ENCODE data around the gene MTOR. TPM values are rescaled to one million over a fixed set of nuclear protein-coding genes. Genes with fewer than 3 reads are reported as not detected.

The MTOR gene
- total RNA-seq, 4 donors from 2014 or later = 22.9 to 51.5 (median 40.3) TPM

- Histone ChIP-seq H3K9me3 (no peaks in the 10 kb centered on the region), H3K4me1 (no peaks in the 10 kb centered on the region), H3K36me3 (no peaks in the 10 kb centered on the region), H3K27me3 (no peaks in the 10 kb centered on the region), H3K27ac (no peak overlapping the region), H3K4me3 (no peak overlapping the region)
- no peak for DNase-seq
- no peak for TF ChIP-seq POLR2A (IDR thresholded peaks at IDR 0.05)
- TF ChIP-seq, protein P1, sequence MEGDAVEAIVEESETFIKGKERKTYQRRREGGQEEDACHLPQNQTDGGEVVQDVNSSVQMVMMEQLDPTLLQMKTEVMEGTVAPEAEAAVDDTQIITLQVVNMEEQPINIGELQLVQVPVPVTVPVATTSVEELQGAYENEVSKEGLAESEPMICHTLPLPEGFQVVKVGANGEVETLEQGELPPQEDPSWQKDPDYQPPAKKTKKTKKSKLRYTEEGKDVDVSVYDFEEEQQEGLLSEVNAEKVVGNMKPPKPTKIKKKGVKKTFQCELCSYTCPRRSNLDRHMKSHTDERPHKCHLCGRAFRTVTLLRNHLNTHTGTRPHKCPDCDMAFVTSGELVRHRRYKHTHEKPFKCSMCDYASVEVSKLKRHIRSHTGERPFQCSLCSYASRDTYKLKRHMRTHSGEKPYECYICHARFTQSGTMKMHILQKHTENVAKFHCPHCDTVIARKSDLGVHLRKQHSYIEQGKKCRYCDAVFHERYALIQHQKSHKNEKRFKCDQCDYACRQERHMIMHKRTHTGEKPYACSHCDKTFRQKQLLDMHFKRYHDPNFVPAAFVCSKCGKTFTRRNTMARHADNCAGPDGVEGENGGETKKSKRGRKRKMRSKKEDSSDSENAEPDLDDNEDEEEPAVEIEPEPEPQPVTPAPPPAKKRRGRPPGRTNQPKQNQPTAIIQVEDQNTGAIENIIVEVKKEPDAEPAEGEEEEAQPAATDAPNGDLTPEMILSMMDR (IDR thresholded peaks at IDR 0.05) = no peak
- intact Hi-C loops (cut with DNase I; ENCODE audit: low total_unique reads) = no loop called here
Observed at GRCh38 chr1:11126569-11126968, 135.8 kb downstream of the MTOR start.

DNA sequence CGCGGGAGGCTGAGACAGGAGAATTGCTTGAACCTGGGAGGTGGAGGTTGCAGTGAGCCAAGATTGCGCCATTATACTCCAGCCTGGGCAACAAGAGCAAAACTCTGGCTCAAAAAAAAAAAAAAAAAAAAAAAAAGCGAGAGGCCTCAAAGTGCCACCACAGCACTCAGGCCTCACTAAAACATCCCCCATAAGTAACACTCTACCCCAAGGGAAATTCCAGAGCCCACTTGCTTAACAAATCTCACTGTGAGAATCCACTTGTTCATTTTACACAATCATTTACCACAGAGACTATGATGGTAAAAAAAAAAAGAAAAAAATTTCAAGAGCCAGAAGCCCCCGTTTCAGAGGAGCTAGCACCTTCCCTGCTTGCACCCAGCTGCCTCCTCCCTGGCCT is 136.4 kb downstream of the MTOR start:
- Histone ChIP-seq H3K4me3 (no peak overlapping the region), H3K9me3 (no peaks in the 10 kb centered on the region), H3K27me3 (no peaks in the 10 kb centered on the region), H3K36me3 (no peaks in the 10 kb centered on the region), H3K4me1 (no peaks in the 10 kb centered on the region), H3K27ac (no peak overlapping the region)
- no peak for DNase-seq
- intact Hi-C loops (cut with DNase I; ENCODE audit: low total_unique reads) = no loop called here
- TF ChIP-seq, protein P1 (IDR thresholded peaks at IDR 0.05) = no peak
- no peak for TF ChIP-seq POLR2A (IDR thresholded peaks at IDR 0.05)

DNA sequence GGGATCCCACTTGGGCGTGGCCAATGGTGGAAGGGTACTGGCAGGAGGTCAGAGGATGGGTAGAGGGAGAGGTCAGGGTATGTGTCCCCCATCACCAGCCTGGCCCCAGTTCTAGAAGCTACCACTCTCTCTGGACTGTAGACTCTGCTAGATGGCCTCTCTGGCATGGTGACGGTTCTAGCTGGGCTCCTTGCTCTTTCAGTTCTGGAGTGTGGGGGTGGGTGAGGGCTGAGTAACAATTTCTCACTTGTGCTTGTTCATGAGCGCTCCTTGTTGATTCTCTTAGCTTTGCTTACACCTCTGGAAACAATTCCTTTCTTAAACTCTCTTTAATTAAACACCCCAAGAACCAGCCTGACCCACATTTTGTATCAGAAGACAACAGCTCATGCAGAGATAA is 137.4 kb downstream of the MTOR start:
- Histone ChIP-seq H3K4me3 (no peak overlapping the region), H3K36me3 (no peaks in the 10 kb centered on the region), H3K4me1 (no peaks in the 10 kb centered on the region), H3K27me3 (no peaks in the 10 kb centered on the region), H3K27ac (no peak overlapping the region), H3K9me3 (no peaks in the 10 kb centered on the region)
- DNase-seq = no peak
- no peak for TF ChIP-seq POLR2A (IDR thresholded peaks at IDR 0.05)
- TF ChIP-seq, protein P1 (IDR thresholded peaks at IDR 0.05) = no peak
- intact Hi-C loops (cut with DNase I; ENCODE audit: low total_unique reads) = no loop called here

DNA sequence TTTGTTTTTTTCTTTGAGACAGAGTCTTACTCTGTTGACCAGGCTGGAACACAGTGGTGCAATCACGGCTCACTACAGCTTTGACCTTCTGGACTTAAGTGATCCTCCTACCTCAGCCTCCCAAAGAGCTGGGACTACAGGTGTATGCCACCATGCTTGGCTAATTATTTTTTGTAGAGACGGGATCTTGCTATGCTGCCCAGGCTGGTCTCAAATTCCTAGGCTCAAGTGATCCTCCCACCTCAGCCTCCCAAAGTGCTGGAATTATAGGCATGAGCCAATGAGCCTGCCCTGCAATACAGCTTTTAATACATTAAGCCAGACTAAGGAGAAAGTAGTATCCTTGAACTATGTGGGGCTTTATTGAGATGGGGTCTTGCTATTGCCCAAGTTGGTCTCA is 146.0 kb downstream of the MTOR start:
- intact Hi-C loops (cut with DNase I; ENCODE audit: low total_unique reads) = no loop called here
- no peak overlapping the region for H3K27ac ChIP-seq
- no peaks in the 10 kb centered on the region for H3K9me3 ChIP-seq
- H3K27me3 ChIP-seq = no peaks in the 10 kb centered on the region
- DNase-seq = no peak
- TF ChIP-seq, protein P1 (IDR thresholded peaks at IDR 0.05) = no peak
- no peak for TF ChIP-seq POLR2A (IDR thresholded peaks at IDR 0.05)
- no peak overlapping the region for H3K4me3 ChIP-seq
- no peaks in the 10 kb centered on the region for H3K36me3 ChIP-seq
- H3K4me1 ChIP-seq = no peaks in the 10 kb centered on the region

DNA sequence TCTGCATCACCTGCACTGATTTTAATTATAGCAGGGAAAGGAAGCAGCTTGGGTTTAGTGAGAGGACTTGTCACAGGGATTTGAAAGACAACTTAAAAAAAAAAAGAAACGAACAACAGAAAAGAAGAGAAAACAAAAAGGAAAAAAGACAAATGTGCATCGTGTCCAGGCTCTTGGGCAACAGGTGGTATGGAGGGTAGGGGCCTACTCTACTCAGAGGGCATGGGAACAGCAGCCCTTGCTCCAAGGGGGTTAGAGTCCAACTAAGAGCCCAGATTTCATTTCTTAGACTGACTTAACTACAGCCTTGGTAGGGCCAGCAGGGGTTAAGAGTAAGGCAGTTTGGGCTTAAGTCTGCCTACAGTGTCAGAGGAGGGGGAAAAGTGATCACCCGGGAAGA is 147.4 kb downstream of the MTOR start:
- Histone ChIP-seq H3K4me3 (no peak overlapping the region), H3K27ac (no peak overlapping the region), H3K27me3 (no peaks in the 10 kb centered on the region), H3K9me3 (no peaks in the 10 kb centered on the region), H3K36me3 (no peaks in the 10 kb centered on the region), H3K4me1 (no peaks in the 10 kb centered on the region)
- DNase-seq = no peak
- TF ChIP-seq, protein P1 (IDR thresholded peaks at IDR 0.05) = no peak
- TF ChIP-seq POLR2A (IDR thresholded peaks at IDR 0.05) = no peak
- intact Hi-C loops (cut with DNase I; ENCODE audit: low total_unique reads) = no loop called here
